ENCODE results near the gene FALEC.
A peak's percentile ranks its signal among the peaks of the same experiment; 100 is the strongest.
"Not testable (repeated sequence)": the region's sequence is repeated elsewhere in the genome, so short reads cannot be mapped to it uniquely, and the experiment has no call there.

The FALEC gene

GRCh38 chr1:150560576-150561253 lies 45.2 kb downstream of the FALEC start:
- peak in 1 of 2 experiments; percentile 70 for DNase-seq

GRCh38 chr1:150561254-150561973 lies 45.9 kb downstream of the FALEC start:
- DNase-seq, result peak; percentile 76 to 79

- DNase-seq, result peak; percentile 26 to 28
Measured at GRCh38 chr1:150561974-150562445, 46.5 kb downstream of the FALEC start.

- DNase-seq, result no peak
Measured at GRCh38 chr1:150562446-150563339, 47.1 kb downstream of the FALEC start.

- DNase-seq, result no peak
Measured at GRCh38 chr1:150563340-150564038, 47.9 kb downstream of the FALEC start.

GRCh38 chr1:150564051-150564991 lies 48.8 kb downstream of the FALEC start:
- DNase-seq, result no peak

GRCh38 chr1:150565240-150565991 lies 49.9 kb downstream of the FALEC start:
- not testable (repeated sequence) for DNase-seq

GRCh38 chr1:150566589-150567340 lies 51.2 kb downstream of the FALEC start:
- no peak for DNase-seq

GRCh38 chr1:150567341-150567716 lies 51.8 kb downstream of the FALEC start:
- no peak for DNase-seq

GRCh38 chr1:150567717-150568593 lies 52.4 kb downstream of the FALEC start:
- DNase-seq, result no peak

GRCh38 chr1:150568594-150568966 lies 53.0 kb downstream of the FALEC start:
- DNase-seq, result no peak

GRCh38 chr1:150572918-150573647 lies 57.5 kb downstream of the FALEC start:
- DNase-seq, result no peak

GRCh38 chr1:150573648-150574071 lies 58.1 kb downstream of the FALEC start:
- DNase-seq, result not testable (repeated sequence)

- DNase-seq, result no peak
Measured at GRCh38 chr1:150574260-150575071, 58.9 kb downstream of the FALEC start.

GRCh38 chr1:150575072-150575489 lies 59.5 kb downstream of the FALEC start:
- no peak for DNase-seq

GRCh38 chr1:150575518-150576366 lies 60.2 kb downstream of the FALEC start:
- no peak for DNase-seq

All from cerebellar nuclear complex (tissue), 1 donor.